Adipocyte (in vitro differentiated cells): Measurements from ENCODE around the gene CAPN8.
A peak's percentile ranks its signal among the peaks of the same experiment; 100 is the strongest.

Experiments used
- DNase-seq: peaks from one replicate; pipeline ENCODE4 v3.0.0-alpha.2; 2015; ENCODE audit warnings: low read depth
- H3K27me3 ChIP-seq: replicated peaks from 2 replicates; pipeline ENCODE4 v1.7.0; 2013; ENCODE audit warnings: mild to moderate bottlenecking, low read length, moderate library complexity; ENCODE audit not compliant: control insufficient read depth, insufficient read depth
- H3K36me3 ChIP-seq: 2 replicates; pipeline ENCODE4 v1.7.0; 2013; ENCODE audit warnings: low read length, mild to moderate bottlenecking, moderate library complexity; ENCODE audit not compliant: control insufficient read depth, insufficient read depth, severe bottlenecking
- H3K4me1 ChIP-seq: 2 replicates; pipeline ENCODE4 v1.7.0; 2013; ENCODE audit warnings: mild to moderate bottlenecking, low read length, moderate library complexity; ENCODE audit not compliant: control insufficient read depth, insufficient read depth
- H3K4me3 ChIP-seq: 2 replicates; pipeline ENCODE4 v1.7.0; 2013; ENCODE audit warnings: mild to moderate bottlenecking, low read length, moderate library complexity
- H3K9ac ChIP-seq: 2 replicates; pipeline ENCODE4 v1.7.0; 2013; ENCODE audit warnings: mild to moderate bottlenecking, low read length, moderate library complexity
- H3K9me3 ChIP-seq: 2 replicates; pipeline ENCODE4 v1.7.0; 2013; ENCODE audit warnings: mild to moderate bottlenecking, low read length, moderate library complexity; ENCODE audit not compliant: control insufficient read depth

Gene CAPN8

DNA sequence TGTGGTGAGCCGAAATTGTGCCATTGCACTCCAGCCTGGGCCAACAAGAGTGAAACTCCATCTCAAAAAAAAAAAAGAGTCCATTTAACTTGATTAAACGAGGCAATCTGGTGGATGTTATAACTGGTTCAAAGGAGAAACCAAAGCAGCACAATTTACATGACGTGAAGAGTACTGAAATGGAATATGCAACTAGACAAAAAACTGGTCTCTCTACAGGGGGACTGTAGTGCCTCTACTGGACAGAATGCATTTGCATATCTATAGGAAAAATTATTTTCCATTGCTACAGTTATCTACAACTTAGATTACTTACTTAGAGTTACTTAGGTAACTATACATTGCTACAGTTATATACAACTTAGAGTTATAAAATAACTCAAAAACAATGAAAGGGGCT, 44.1 kb upstream of the CAPN8 start:
- no peak overlapping the region for H3K4me3 ChIP-seq
- no peak overlapping the region for H3K9ac ChIP-seq
- H3K9me3 ChIP-seq, result no peaks in the 10 kb centered on the region
- DNase-seq, result peak; percentile 77
- peaks cover 5% of the 10 kb centered on the region for H3K36me3 ChIP-seq
- H3K4me1 ChIP-seq, result peaks cover 71% of the 10 kb centered on the region
- no peaks in the 10 kb centered on the region for H3K27me3 ChIP-seq

DNA sequence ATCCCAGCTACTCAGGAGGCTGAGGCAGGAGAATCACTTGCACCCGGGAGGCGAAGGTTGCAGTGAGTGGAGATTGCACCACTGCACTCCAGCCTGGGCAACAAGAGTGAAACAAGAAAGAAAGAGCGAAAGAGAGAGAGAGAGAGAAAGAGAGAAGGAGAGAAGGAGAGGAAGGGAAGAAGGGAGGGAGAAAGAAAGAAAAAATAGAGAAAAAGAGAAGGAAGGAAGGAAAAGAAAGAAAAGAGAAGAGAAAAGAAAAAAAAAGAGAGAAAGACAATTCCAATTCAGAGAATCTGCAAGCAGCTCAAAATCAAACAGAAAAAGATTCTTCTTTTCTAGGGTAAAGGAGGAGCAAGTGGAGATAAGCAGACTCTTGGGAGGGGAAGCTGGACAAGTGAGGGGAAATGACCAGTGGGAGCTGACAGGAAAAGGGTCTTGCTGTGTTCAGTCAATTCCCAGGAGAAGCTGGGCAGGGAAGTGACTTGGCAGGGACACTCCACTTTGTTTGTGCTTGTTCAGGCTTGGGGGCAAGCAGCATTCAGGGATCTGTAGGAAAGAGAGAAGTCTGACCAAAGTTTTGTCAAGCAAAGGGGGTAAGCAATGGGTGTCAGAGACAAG, 43.3 kb upstream of the CAPN8 start:
- H3K4me1 ChIP-seq, result peaks cover 65% of the 10 kb centered on the region
- H3K36me3 ChIP-seq, result no peaks in the 10 kb centered on the region
- H3K4me3 ChIP-seq, result peak overlapping the region; percentile 66
- peak overlapping the region; percentile 48 for H3K9ac ChIP-seq
- no peaks in the 10 kb centered on the region for H3K27me3 ChIP-seq
- H3K9me3 ChIP-seq, result no peaks in the 10 kb centered on the region
- DNase-seq, result no peak

DNA sequence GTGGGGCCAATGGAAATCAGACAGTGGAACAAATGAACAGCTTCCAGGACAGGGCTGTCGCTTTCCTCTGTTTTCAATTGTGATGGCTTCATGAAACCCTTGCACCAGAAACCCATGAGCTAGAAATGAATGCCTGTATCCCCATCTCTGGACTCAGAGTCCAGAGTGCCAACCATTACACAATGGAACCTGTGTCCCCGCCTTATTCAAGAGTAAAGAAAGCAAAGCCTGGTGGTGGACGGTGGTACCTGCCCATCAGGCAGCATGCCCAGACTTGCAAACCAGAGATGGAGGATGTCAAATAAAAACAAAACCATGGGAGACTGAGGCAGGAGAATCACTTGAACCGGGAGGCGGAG, 42.5 kb upstream of the CAPN8 start:
- Histone ChIP-seq H3K36me3 (no peaks in the 10 kb centered on the region), H3K9ac (peak overlapping the region; percentile 84), H3K27me3 (no peaks in the 10 kb centered on the region), H3K9me3 (no peaks in the 10 kb centered on the region), H3K4me1 (peaks cover 67% of the 10 kb centered on the region), H3K4me3 (peak overlapping the region; percentile 66)
- no peak for DNase-seq

DNA sequence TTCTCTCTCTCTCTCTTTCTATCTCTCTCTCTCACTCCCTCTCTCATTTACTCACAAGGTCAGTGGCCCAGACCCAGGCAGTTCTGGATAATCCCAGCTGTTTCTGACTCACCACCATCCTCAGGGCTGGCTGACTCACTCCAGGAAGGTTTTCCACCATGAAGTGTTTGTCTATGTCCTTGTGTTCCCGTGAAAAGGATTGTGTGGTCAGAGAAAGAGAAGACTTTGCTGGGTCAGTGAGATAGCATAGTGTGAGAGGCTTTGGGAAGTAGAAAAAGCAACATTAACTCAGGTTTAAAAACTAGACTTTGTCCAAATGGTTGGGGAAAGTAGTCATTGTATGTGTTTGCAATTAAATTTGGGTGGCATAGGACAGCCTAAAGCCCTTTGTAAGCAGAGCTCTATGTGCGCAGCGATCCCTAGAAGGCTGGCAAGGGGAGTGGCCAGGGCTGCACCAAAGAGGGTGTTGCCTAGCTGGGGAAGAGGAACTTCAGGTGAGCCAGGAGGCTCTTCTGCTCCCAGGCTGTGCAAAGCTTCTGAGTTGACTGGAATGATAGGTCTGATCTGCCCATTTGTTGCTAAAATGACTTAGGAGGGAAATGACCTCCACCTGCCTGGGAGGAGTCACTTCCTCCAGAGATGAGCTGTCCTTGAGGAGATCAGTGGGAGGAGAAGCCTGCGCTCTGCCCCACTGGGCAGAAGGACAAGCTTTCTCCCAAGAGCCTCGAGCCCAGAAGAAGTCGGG, 41.9 kb upstream of the CAPN8 start:
- Histone ChIP-seq H3K9me3 (no peaks in the 10 kb centered on the region), H3K4me3 (peak overlapping the region; percentile 66), H3K36me3 (no peaks in the 10 kb centered on the region), H3K9ac (peak overlapping the region; percentile 84), H3K4me1 (peaks cover 73% of the 10 kb centered on the region), H3K27me3 (no peaks in the 10 kb centered on the region)
- peak; percentile 96 for DNase-seq

DNA sequence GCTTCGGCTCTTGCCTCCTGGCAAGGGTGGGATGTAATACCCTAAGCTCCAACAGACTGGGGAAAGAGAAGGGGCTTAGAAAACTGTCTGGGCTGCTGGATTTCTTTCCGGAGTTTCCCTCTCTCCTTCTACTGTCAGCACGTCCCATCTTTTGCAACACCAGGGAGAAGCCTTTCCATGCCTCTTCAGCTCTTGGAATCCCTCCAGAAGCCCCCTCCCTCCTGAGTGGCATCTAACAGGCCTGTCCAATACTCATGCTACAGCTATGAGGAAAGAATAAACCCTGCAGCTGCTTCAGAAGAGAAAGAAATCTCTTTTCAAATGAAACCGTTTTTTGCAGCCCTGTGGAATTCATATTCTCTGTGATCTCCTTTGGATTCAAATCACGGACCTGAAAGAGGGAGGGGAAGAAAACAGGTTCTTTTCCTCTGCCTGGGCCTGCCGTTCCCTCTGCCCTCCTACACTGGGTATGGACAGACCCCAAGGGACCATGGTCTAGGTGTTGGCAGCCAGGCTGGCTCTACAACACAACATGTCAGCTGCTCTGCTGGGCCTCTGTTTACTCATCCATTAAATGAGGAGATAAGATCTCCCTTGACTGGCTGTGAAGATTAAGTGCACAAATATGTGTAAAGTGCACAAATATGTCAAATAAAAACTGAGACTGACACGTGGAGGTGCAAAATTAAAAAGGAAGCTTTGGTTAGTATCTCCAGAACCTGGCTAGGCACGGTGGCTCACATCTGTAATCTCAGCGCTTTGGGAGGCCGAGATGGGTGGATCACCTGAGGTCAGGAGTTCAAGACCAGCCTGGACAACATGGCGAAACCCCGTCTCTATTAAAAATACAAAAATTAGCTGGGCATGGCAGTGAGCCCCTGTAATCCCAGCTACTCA, 40.8 kb upstream of the CAPN8 start:
- H3K36me3 ChIP-seq, result no peaks in the 10 kb centered on the region
- peaks cover 73% of the 10 kb centered on the region for H3K4me1 ChIP-seq
- H3K9me3 ChIP-seq, result no peaks in the 10 kb centered on the region
- no peaks in the 10 kb centered on the region for H3K27me3 ChIP-seq
- peak overlapping the region; percentile 67 for H3K4me3 ChIP-seq
- peak; percentile 95 for DNase-seq
- H3K9ac ChIP-seq, result peak overlapping the region; percentile 84

DNA sequence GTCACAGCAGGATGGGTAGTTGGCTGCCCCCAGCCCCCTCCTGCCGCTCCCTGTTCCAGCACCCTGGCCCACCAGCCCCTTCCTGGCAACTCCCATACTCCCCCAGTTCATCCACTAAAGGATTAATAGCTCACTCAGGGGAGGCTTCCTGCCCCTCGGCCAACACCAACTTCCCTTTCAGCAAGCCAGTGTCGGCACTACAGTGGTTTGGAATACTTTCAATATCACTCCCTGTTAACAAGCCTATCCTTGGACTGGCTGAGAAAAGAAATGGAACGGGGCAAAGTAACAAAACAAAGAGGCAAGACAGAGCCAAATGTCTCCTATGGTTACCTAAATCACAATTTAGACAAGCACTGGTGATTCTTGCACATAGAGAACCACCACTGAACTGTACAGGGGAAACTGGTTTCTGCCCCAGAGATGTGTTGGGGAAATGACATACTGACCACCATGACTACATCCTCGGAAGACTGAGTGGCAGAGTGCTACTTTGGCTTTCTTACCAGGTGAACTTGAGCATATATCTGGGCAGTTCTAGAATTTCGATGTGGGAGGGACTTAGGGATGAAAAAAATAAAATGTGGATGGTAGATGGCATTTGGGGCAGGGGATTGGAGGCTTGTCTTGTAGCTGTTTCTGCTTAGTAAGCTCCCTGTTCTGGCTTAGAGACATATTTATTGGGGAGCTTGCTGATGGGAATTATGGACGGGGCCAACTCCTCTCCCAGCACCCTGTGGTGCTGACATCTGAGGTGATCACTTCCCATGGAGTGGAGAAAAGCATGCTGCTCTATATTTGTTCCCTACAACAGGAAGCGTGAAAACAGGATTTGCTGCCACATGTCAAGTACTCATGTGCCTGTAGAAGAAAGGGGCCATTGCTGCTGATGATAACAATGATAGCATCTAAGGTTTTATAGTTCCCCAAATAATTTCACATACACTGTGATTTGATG, 39.7 kb upstream of the CAPN8 start:
- peaks cover 80% of the 10 kb centered on the region for H3K4me1 ChIP-seq
- H3K9me3 ChIP-seq, result no peaks in the 10 kb centered on the region
- DNase-seq, result peak; percentile 31
- peak overlapping the region; percentile 67 for H3K4me3 ChIP-seq
- H3K9ac ChIP-seq, result peak overlapping the region; percentile 84
- no peaks in the 10 kb centered on the region for H3K27me3 ChIP-seq
- H3K36me3 ChIP-seq, result no peaks in the 10 kb centered on the region

DNA sequence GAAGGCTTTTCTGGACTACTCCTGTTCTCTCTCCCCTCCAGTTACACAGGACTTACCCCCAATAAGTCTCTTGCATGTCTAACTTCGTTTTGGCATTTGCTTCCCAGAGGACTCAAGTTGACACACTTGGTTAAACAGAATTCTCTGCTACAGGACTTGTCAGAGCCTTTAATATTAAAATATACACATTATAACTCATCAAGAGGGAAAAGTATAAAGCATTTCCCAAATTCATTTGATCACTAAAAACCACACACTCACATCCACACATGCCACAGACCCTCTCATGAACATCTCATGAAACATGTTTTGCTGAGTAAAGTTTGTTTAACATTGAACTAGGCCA, 38.1 kb upstream of the CAPN8 start:
- Histone ChIP-seq H3K4me3 (no peak overlapping the region), H3K27me3 (no peaks in the 10 kb centered on the region), H3K4me1 (peaks cover 84% of the 10 kb centered on the region), H3K36me3 (no peaks in the 10 kb centered on the region), H3K9me3 (no peaks in the 10 kb centered on the region), H3K9ac (peak overlapping the region; percentile 26)
- DNase-seq, result no peak

DNA sequence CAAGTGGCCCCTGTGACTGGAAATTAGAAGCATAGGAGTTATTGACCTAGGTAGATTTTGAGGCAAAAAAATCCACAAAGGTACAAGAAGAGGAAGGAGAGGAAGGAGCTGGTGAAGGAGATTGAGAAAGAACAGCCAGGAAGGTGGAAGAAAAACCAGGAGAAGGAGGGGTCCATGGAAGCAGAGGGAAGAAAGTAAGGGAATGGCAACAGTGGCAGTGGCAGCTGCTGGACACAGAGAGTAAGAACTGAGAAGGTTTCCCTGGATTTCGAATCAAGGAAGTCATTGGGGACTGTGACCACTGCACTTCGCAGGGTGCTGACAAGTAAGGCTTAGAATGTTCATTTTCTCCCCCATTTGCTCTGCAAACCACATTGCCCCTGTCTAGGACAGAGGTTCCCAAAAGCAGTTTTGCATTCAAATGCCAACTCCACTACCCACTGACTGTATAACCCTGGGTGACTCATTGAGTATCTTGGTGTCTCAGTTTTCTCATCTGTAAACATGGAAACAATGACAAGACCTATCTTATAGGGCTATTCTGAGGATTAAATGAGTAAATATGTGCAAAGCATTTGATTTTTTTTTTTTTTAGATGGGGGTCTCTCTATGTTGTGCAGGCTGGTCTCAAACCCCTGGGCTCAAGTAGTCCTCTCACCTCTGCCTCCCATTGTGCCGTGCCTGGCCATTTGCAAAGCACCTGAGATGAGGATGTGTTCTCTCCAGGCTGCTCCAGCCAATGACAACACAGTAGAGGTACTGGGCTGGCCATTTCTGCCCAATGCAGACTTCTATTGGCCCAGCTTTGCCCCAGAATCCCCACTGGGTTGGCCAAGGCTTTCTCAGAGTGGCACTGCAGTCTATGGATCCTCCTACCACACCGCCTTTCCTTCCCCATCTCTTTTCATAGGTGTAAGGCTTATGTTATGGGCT, 37.5 kb upstream of the CAPN8 start:
- peak; percentile 72 for DNase-seq
- Histone ChIP-seq H3K9ac (peak overlapping the region; percentile 78), H3K4me3 (peak overlapping the region; percentile 63), H3K4me1 (peaks cover 77% of the 10 kb centered on the region), H3K36me3 (no peaks in the 10 kb centered on the region), H3K27me3 (no peaks in the 10 kb centered on the region), H3K9me3 (no peaks in the 10 kb centered on the region)

DNA sequence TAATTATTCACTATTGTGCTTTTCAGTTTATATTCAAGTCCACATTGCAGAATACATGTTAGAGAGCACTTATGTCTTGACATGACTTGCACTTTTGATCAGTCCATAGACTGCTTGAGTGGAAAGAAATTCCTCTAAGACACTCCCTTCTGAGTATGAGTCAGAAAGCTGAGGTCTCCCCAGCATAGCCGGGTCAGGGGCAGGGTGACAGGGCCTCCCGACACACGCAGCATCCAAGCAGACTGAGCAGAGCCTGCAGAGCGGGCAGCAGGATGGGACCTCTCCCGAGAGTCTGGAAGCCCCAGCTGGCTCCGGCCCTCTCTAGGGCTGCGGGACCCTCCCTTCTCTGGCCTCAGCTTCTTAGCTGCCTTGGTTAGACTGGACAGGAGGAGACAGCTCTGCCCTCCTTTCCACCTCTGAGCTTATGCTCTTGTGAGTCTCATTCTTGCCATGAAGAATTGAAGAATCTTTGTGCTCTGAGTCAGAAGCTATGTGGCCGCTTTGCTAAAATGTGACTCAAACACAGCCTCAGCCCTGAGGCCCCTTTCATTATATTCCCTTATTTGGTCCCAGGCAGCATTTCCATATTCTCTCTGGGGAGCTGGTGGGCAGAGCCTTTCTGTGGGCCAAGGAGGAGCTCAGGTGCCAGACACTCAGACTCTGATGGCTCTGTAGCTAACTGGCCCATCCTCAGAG, 35.6 kb upstream of the CAPN8 start:
- DNase-seq, result peak; percentile 96
- Histone ChIP-seq H3K4me3 (peak overlapping the region; percentile 62), H3K36me3 (no peaks in the 10 kb centered on the region), H3K27me3 (no peaks in the 10 kb centered on the region), H3K9me3 (no peaks in the 10 kb centered on the region), H3K4me1 (peaks cover 59% of the 10 kb centered on the region), H3K9ac (peak overlapping the region; percentile 92)
